DND-41 (cell line): ENCODE data around the gene TMEM89.

ENCODE experiments used
- ATAC-seq: fragments of 200-7000 bp; cut with Tn5 transposase; 3 replicates; pipeline ENCODE4 v1.9.1; 2021; ENCODE audit warnings: low read depth; ENCODE audit not compliant: insufficient read depth
- DNase-seq: peaks from one replicate; pipeline ENCODE4 v3.0.0-alpha.2; 2020
- H2AFZ ChIP-seq: 2 replicates; pipeline ENCODE4 v1.6.0; 2012; ENCODE audit warnings: low read depth, low read length
- H3K27ac ChIP-seq: 2 replicates; pipeline ENCODE4 v1.5.1; 2012; ENCODE audit warnings: low read length, inconsistent platforms
- H3K27me3 ChIP-seq: fragments of 200-600 bp; sonication (generic); 2 replicates; pipeline ENCODE4 v1.6.0; 2012; ENCODE audit warnings: low read length, mild to moderate bottlenecking, inconsistent platforms; ENCODE audit not compliant: insufficient read depth, poor library complexity
- H3K36me3 ChIP-seq: 2 replicates; pipeline ENCODE4 v1.5.1; 2012; ENCODE audit warnings: low read length, inconsistent platforms; ENCODE audit not compliant: insufficient read depth
- H3K4me1 ChIP-seq: 2 replicates; pipeline ENCODE4 v1.5.1; 2012; ENCODE audit warnings: mild to moderate bottlenecking, low read length; ENCODE audit not compliant: insufficient read depth
- H3K4me2 ChIP-seq: 2 replicates; pipeline ENCODE4 v1.6.0; 2012; ENCODE audit warnings: mild to moderate bottlenecking, moderate library complexity, low read length, inconsistent platforms; ENCODE audit not compliant: insufficient read depth
- H3K4me3 ChIP-seq, 2 experiments: fragments of 200-600 bp in 1 of 2; shearing (Covaris generic) in 1 of 2; 2 replicates each; pipeline ENCODE4 v1.5.1; 2012 to 2016; ENCODE audit warnings: inconsistent platforms in 2 of 2, low read length in 2 of 2, mild to moderate bottlenecking in 2 of 2, low read depth in 1 of 2, moderate library complexity in 1 of 2
- H3K79me2 ChIP-seq: 2 replicates; pipeline ENCODE4 v1.6.0; 2012; ENCODE audit warnings: low read length, inconsistent platforms; ENCODE audit not compliant: insufficient read depth
- H3K9ac ChIP-seq: 2 replicates; pipeline ENCODE4 v1.6.0; 2012; ENCODE audit warnings: low read depth, mild to moderate bottlenecking, inconsistent platforms, low read length, moderate library complexity
- H3K9me3 ChIP-seq: 2 replicates; pipeline ENCODE4 v1.5.1; 2012; ENCODE audit warnings: low read length, moderate library complexity, mild to moderate bottlenecking, inconsistent platforms; ENCODE audit not compliant: insufficient read depth, severe bottlenecking
- H4K20me1 ChIP-seq: 2 replicates; pipeline ENCODE4 v1.6.0; 2012; ENCODE audit warnings: low read length; ENCODE audit not compliant: insufficient read depth
- CTCF ChIP-seq: IDR thresholded peaks from 2 replicates; pipeline ENCODE4 v1.5.1; 2012; ENCODE audit warnings: borderline replicate concordance, low read length, moderate library complexity, mild to moderate bottlenecking; ENCODE audit not compliant: poor library complexity, severe bottlenecking; ENCODE audit errors: extremely low read depth
- EZH2 ChIP-seq: IDR thresholded peaks from 3 replicates; pipeline ENCODE4 v1.6.1; 2012; ENCODE audit warnings: borderline replicate concordance, low read depth, mild to moderate bottlenecking, moderate library complexity, low read length, inconsistent platforms; ENCODE audit not compliant: severe bottlenecking

TMEM89 gene

GRCh38 chr3:48585411-48585810 lies 36.2 kb downstream of the TMEM89 start:
- H3K27ac ChIP-seq: no peak overlapping the region

GRCh38 chr3:48584836-48585235 lies 36.7 kb downstream of the TMEM89 start:
- Histone ChIP-seq H3K4me1 (no peaks in the 10 kb centered on the region), H3K9ac (no peak overlapping the region), H3K36me3 (no peaks in the 10 kb centered on the region), H4K20me1 (peaks cover 8% of the 10 kb centered on the region; the same call in 1 of the 2 replicates), H3K9me3 (no peaks in the 10 kb centered on the region), H3K4me2 (no peak overlapping the region), H3K27ac (no peak overlapping the region), H2AFZ (no peak overlapping the region), H3K27me3 (no peaks in the 10 kb centered on the region), H3K4me3 (no peak overlapping the region), H3K79me2 (no peaks in the 10 kb centered on the region)
- DNase-seq: no peak
- no peak for TF ChIP-seq EZH2
- TF ChIP-seq CTCF: no peak
- no peak for ATAC-seq

More at GRCh38 chr3:48585411-48585810, 36.2 kb downstream of the TMEM89 start:
- Histone ChIP-seq H3K9me3 (no peaks in the 10 kb centered on the region), H2AFZ (no peak overlapping the region), H3K4me3 (no peak overlapping the region), H3K36me3 (no peaks in the 10 kb centered on the region), H3K9ac (no peak overlapping the region), H3K4me1 (no peaks in the 10 kb centered on the region), H3K79me2 (no peaks in the 10 kb centered on the region), H4K20me1 (peaks cover 8% of the 10 kb centered on the region; the same call in 1 of the 2 replicates), H3K4me2 (no peak overlapping the region), H3K27me3 (no peaks in the 10 kb centered on the region)
- TF ChIP-seq EZH2: no peak
- TF ChIP-seq CTCF: no peak
- DNase-seq (no peak), ATAC-seq (no peak)

GRCh38 chr3:48581621-48582481 lies 39.7 kb downstream of the TMEM89 start:
- no peak for ATAC-seq
- no peaks in the 10 kb centered on the region for H3K9me3 ChIP-seq
- no peak overlapping the region for H2AFZ ChIP-seq
- H3K4me1 ChIP-seq: no peaks in the 10 kb centered on the region
- no peaks in the 10 kb centered on the region for H3K79me2 ChIP-seq
- no peak for TF ChIP-seq CTCF
- TF ChIP-seq EZH2: no peak
- 0 out of 2 replicates have a peak, but pooled peaks cover 2% of the 10 kb centered on the region for H4K20me1 ChIP-seq
- H3K27me3 ChIP-seq: no peaks in the 10 kb centered on the region
- H3K9ac ChIP-seq: no peak overlapping the region
- H3K4me3 ChIP-seq: no peak overlapping the region
- DNase-seq: no peak
- H3K36me3 ChIP-seq: no peaks in the 10 kb centered on the region
- no peak overlapping the region for H3K4me2 ChIP-seq
- H3K27ac ChIP-seq: no peak overlapping the region
